CD4-positive, alpha-beta T cell (primary cell): ENCODE data around the gene SUSD5. TPM values are rescaled to one million over a fixed set of nuclear protein-coding genes. Genes with fewer than 3 reads are reported as not detected.

ENCODE experiments used
- ATAC-seq: fragments of 200-7000 bp; cut with Tn5 transposase; one replicate; pipeline ENCODE4 v1.10.0; 2022; ENCODE audit warnings: mild to moderate bottlenecking; ENCODE audit not compliant: poor library complexity
- CTCF ChIA-PET: fragments of 350-600 bp; sonication (Branson Sonifier 250); formaldehyde crosslinking; loops from one replicate; lab custom pipeline; 2021; ENCODE audit warnings: antibody characterized with exemption, inconsistent platforms; lab: Charles Lee
- POLR2A ChIA-PET: fragments of 350-600 bp; sonication (Branson Sonifier 250); formaldehyde crosslinking; loops from one replicate; lab custom pipeline; 2021; ENCODE audit warnings: antibody characterized with exemption, inconsistent platforms; lab: Charles Lee
- DNase-seq, 14 experiments: peaks; one replicate each; pipeline ENCODE4 v3.0.0-alpha.2; 2013 to 2020; ENCODE audit warnings: mixed read lengths in 2 of 14
- H3K27ac ChIP-seq, 2 donors: one replicate each; pipeline versions ENCODE4 v1.5.1 to v1.7.0; 2013; ENCODE audit warnings: low read length in 2 of 2, low read depth in 1 of 2, mild to moderate bottlenecking in 1 of 2
- H3K27me3 ChIP-seq, 2 experiments: 1 replicate in 1 of 2; 2 replicates in 1 of 2; pipeline versions ENCODE4 v1.6.1 to v1.7.0; 2013; ENCODE audit warnings: low read length in 2 of 2, control low read depth in 1 of 2, mild to moderate bottlenecking in 1 of 2, moderate library complexity in 1 of 2; ENCODE audit not compliant: insufficient read depth in 2 of 2, control insufficient read depth in 1 of 2
- H3K36me3 ChIP-seq: one replicate; pipeline ENCODE4 v1.6.1; 2013; ENCODE audit warnings: low read length, control low read depth; ENCODE audit not compliant: insufficient read depth
- H3K4me1 ChIP-seq: one replicate; pipeline ENCODE4 v1.6.1; 2013; ENCODE audit warnings: low read length, control low read depth; ENCODE audit not compliant: insufficient read depth
- H3K4me3 ChIP-seq: one replicate; pipeline ENCODE4 v1.5.1; 2013; ENCODE audit warnings: mild to moderate bottlenecking, low read length, moderate library complexity
- H3K9me3 ChIP-seq, 2 experiments: 1 replicate in 1 of 2; 2 replicates in 1 of 2; pipeline versions ENCODE4 v1.6.1 to v1.7.0; 2013; ENCODE audit warnings: low read length in 2 of 2, mild to moderate bottlenecking in 2 of 2, control low read depth in 1 of 2, moderate library complexity in 1 of 2; ENCODE audit not compliant: control insufficient read depth in 1 of 2, insufficient read depth in 1 of 2
- H3K27ac Mint-ChIP-seq: one replicate; pipeline ENCODE4 v1.8.0; 2020; ENCODE audit warnings: mixed read lengths
- H3K27me3 Mint-ChIP-seq: one replicate; pipeline ENCODE4 v1.8.0; 2021; ENCODE audit warnings: mixed read lengths
- H3K36me3 Mint-ChIP-seq: one replicate; pipeline ENCODE4 v1.8.0; 2021; ENCODE audit warnings: low read depth, mixed read lengths
- H3K4me1 Mint-ChIP-seq: one replicate; pipeline ENCODE4 v1.8.0; 2021; ENCODE audit warnings: low read depth, mixed read lengths
- H3K4me3 Mint-ChIP-seq: one replicate; pipeline ENCODE4 v1.8.0; 2020; ENCODE audit warnings: mild to moderate bottlenecking, mixed read lengths
- H3K9me3 Mint-ChIP-seq: one replicate; pipeline ENCODE4 v1.8.0; 2020; ENCODE audit warnings: mixed read lengths
- intact Hi-C, 2 experiments: fragments of 100-400 bp; cut with DNase I in 1 of 2; cut with micrococcal nuclease in 1 of 2; formaldehyde crosslinking; loops; one replicate each; pipeline versions ENCODE4 v1.15.1 to v1.9.0; 2023 to 2025; cut with DNase I, micrococcal nuclease
- total RNA-seq, 174 experiments: library from RNA in 2 of 174; stranded (reverse) in 2 of 174; gene quantifications; one replicate each; pipeline ENCODE4 v1.2.3 and lab custom pipeline; 2021 to 2026
- TF ChIP-seq, protein P1 (sequence below): fragments of 200-600 bp; IDR thresholded peaks from one replicate; pipeline ENCODE4 v1.8.0; 2022; ENCODE audit warnings: antibody characterized with exemption, mild to moderate bottlenecking

Gene SUSD5
- total RNA-seq, 2 experiments from 2014 or later = not detected

- Histone ChIP-seq H3K9me3 (no peaks in the 10 kb centered on the region), H3K36me3 (no peaks in the 10 kb centered on the region), H3K4me1 (no peaks in the 10 kb centered on the region), H3K27me3 (peaks cover 4 to 8% of the 10 kb centered on the region in 2 experiments), H3K4me3 (no peak overlapping the region), H3K27ac (no peak overlapping the region)
- DNase-seq = no peak
- Mint-ChIP-seq H3K4me3 (no peak overlapping the region), H3K4me1 (no peaks in the 10 kb centered on the region), H3K36me3 (no peaks in the 10 kb centered on the region), H3K27me3 (peaks cover 50% of the 10 kb centered on the region), H3K27ac (no peak overlapping the region), H3K9me3 (no peaks in the 10 kb centered on the region)
- TF ChIP-seq, protein P1, sequence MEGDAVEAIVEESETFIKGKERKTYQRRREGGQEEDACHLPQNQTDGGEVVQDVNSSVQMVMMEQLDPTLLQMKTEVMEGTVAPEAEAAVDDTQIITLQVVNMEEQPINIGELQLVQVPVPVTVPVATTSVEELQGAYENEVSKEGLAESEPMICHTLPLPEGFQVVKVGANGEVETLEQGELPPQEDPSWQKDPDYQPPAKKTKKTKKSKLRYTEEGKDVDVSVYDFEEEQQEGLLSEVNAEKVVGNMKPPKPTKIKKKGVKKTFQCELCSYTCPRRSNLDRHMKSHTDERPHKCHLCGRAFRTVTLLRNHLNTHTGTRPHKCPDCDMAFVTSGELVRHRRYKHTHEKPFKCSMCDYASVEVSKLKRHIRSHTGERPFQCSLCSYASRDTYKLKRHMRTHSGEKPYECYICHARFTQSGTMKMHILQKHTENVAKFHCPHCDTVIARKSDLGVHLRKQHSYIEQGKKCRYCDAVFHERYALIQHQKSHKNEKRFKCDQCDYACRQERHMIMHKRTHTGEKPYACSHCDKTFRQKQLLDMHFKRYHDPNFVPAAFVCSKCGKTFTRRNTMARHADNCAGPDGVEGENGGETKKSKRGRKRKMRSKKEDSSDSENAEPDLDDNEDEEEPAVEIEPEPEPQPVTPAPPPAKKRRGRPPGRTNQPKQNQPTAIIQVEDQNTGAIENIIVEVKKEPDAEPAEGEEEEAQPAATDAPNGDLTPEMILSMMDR = no peak
- ChIA-PET POLR2A (no interaction called here), CTCF (no interaction called here)
- ATAC-seq = no peak
- intact Hi-C loops = no loop called here
Measured at GRCh38 chr3:33159981-33160380, 58.6 kb downstream of the SUSD5 start.

- intact Hi-C loops = no loop called here
- TF ChIP-seq, protein P1 = no peak
- no peaks in the 10 kb centered on the region for H3K36me3 ChIP-seq
- H3K4me1 Mint-ChIP-seq = no peaks in the 10 kb centered on the region
- POLR2A ChIA-PET = no interaction called here
- H3K4me3 Mint-ChIP-seq = no peak overlapping the region
- H3K27me3 ChIP-seq = peaks cover 4 to 8% of the 10 kb centered on the region in 2 experiments
- no peak overlapping the region for H3K27ac ChIP-seq
- DNase-seq (no peak), ATAC-seq (no peak)
- peaks cover 55% of the 10 kb centered on the region for H3K27me3 Mint-ChIP-seq
- no peaks in the 10 kb centered on the region for H3K36me3 Mint-ChIP-seq
- no peaks in the 10 kb centered on the region for H3K9me3 Mint-ChIP-seq
- no peaks in the 10 kb centered on the region for H3K9me3 ChIP-seq
- H3K27ac Mint-ChIP-seq = no peak overlapping the region
- CTCF ChIA-PET = no interaction called here
- no peak overlapping the region for H3K4me3 ChIP-seq
- H3K4me1 ChIP-seq = no peaks in the 10 kb centered on the region
Measured at GRCh38 chr3:33159234-33159633, 59.4 kb downstream of the SUSD5 start.

DNA sequence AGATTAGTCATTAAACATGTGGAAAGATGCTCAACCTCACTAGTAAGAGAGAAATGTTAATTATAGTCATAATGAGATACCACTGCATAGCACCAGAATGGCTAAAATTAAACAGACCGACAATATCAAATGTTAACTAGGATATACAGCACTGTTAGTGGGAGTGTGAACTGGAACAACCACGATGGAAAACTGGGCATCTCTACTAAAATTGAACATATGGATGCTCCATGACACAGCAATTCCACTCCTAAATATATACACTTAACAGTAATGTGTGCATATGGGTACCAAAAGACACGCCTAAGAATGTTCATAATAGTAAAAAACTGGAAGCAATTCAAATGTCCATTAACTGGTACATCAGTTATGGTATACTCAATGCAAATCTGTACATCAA, 63.3 kb downstream of the SUSD5 start:
- CTCF ChIA-PET = no interaction called here
- intact Hi-C loops = no loop called here
- POLR2A ChIA-PET = no interaction called here
- peaks cover 4 to 14% of the 10 kb centered on the region in 2 experiments for H3K27me3 ChIP-seq
- H3K4me1 ChIP-seq = no peaks in the 10 kb centered on the region
- H3K27me3 Mint-ChIP-seq = peaks cover 65% of the 10 kb centered on the region
- DNase-seq (no peak), ATAC-seq (no peak)
- H3K9me3 ChIP-seq = peaks cover 0 to 4% of the 10 kb centered on the region in 2 experiments
- H3K4me3 Mint-ChIP-seq = no peak overlapping the region
- no peaks in the 10 kb centered on the region for H3K4me1 Mint-ChIP-seq
- H3K27ac ChIP-seq = no peak overlapping the region
- TF ChIP-seq, protein P1 = no peak
- no peak overlapping the region for H3K4me3 ChIP-seq
- no peak overlapping the region for H3K27ac Mint-ChIP-seq
- no peaks in the 10 kb centered on the region for H3K36me3 Mint-ChIP-seq
- H3K9me3 Mint-ChIP-seq = no peaks in the 10 kb centered on the region
- no peaks in the 10 kb centered on the region for H3K36me3 ChIP-seq
